Gastroesophageal sphincter (tissue), 3 donors: ENCODE results near the gene DMRTA2.

Experiments
- POLR2A ChIP-seq, 2 donors: fragments of 450-650 bp; IDR thresholded peaks; one replicate each; pipeline ENCODE4 v1.6.1; 2017; ENCODE audit warnings: antibody characterized with exemption in 2 of 2, mild to moderate bottlenecking in 2 of 2, moderate library complexity in 1 of 2
- TF ChIP-seq, protein P1 (sequence below), 4 experiments: fragments of 200-600 bp in 2 of 4; fragments of 450-650 bp in 2 of 4; sonication (generic) in 1 of 4; IDR thresholded peaks; one replicate each; pipeline ENCODE4 v1.5.1; 2017 to 2019; ENCODE audit warnings: antibody characterized with exemption in 4 of 4, mild to moderate bottlenecking in 2 of 4, moderate library complexity in 2 of 4

DNA sequence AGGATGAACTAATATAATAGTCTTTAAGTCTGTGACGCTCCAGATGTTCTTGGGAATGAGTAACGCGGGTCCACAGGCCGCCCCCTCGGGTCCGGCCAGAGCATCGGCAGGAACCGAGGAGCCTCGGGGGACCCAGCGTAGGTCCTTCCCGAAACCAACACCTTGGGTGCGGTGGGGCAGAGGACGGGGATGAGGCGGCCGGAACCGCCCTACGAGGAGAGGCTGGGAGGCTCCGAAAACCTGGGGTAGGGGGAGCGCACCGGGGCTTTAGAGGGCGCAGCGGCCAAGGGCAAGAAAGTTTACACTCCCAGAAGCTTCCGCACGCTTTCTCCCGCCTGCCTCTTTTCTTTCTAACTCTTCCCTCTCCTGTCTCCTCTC, 7.1 kb downstream of the DMRTA2 start:
- no peak for TF ChIP-seq POLR2A (IDR thresholded peaks at IDR 0.05)
- TF ChIP-seq, protein P1, sequence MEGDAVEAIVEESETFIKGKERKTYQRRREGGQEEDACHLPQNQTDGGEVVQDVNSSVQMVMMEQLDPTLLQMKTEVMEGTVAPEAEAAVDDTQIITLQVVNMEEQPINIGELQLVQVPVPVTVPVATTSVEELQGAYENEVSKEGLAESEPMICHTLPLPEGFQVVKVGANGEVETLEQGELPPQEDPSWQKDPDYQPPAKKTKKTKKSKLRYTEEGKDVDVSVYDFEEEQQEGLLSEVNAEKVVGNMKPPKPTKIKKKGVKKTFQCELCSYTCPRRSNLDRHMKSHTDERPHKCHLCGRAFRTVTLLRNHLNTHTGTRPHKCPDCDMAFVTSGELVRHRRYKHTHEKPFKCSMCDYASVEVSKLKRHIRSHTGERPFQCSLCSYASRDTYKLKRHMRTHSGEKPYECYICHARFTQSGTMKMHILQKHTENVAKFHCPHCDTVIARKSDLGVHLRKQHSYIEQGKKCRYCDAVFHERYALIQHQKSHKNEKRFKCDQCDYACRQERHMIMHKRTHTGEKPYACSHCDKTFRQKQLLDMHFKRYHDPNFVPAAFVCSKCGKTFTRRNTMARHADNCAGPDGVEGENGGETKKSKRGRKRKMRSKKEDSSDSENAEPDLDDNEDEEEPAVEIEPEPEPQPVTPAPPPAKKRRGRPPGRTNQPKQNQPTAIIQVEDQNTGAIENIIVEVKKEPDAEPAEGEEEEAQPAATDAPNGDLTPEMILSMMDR (IDR thresholded peaks at IDR 0.05): no peak
